Stimulated activated CD4-positive, alpha-beta T cell treated with anti-CD3 and anti-CD28 coated beads, Interleukin-1b, Interleukin-23, amount 100 ng/mL, for 1 hour (primary cell): ENCODE data around the gene CEP131.

ENCODE experiments used
- DNase-seq, 2 donors: peaks; one replicate each; pipeline ENCODE4 v3.0.0-alpha.2; 2020; ENCODE audit warnings: low read depth in 2 of 2

The CEP131 gene

GRCh38 chr17:81251709-81252301 is 29.0 kb upstream of the CEP131 start:
- DNase-seq, result no peak

- no peak for DNase-seq
Observed at GRCh38 chr17:81251094-81251708, 28.4 kb upstream of the CEP131 start.

GRCh38 chr17:81250286-81251093 is 27.7 kb upstream of the CEP131 start:
- DNase-seq, result no peak

- no peak for DNase-seq
Observed at GRCh38 chr17:81249223-81250040, 26.7 kb upstream of the CEP131 start.

GRCh38 chr17:81248649-81249048 is 25.9 kb upstream of the CEP131 start:
- DNase-seq, result no peak

GRCh38 chr17:81247339-81247990 is 24.7 kb upstream of the CEP131 start:
- no peak for DNase-seq

GRCh38 chr17:81246679-81247338 is 24.0 kb upstream of the CEP131 start:
- DNase-seq, result no peak

GRCh38 chr17:81246343-81246670 is 23.5 kb upstream of the CEP131 start:
- DNase-seq, result no peak

- no peak for DNase-seq
Observed at GRCh38 chr17:81245665-81246342, 23.0 kb upstream of the CEP131 start.

GRCh38 chr17:81245024-81245664 is 22.4 kb upstream of the CEP131 start:
- DNase-seq, result no peak

- DNase-seq, result no peak
Observed at GRCh38 chr17:81244358-81245023, 21.7 kb upstream of the CEP131 start.

- no peak for DNase-seq
Observed at GRCh38 chr17:81243333-81243664, 20.5 kb upstream of the CEP131 start.

- no peak for DNase-seq
Observed at GRCh38 chr17:81242421-81243332, 19.9 kb upstream of the CEP131 start.

- peak; percentile 36 to 44 for DNase-seq
Observed at GRCh38 chr17:81241648-81242420, 19.1 kb upstream of the CEP131 start.

- no peak for DNase-seq
Observed at GRCh38 chr17:81241203-81241602, 18.4 kb upstream of the CEP131 start.

- DNase-seq, result no peak
Observed at GRCh38 chr17:81240761-81241160, 18.0 kb upstream of the CEP131 start.

- peak in 1 of 2 donors; percentile 27 for DNase-seq
Observed at GRCh38 chr17:81239714-81240555, 17.2 kb upstream of the CEP131 start.
